Gastroesophageal sphincter (tissue), 3 donors: ENCODE measurements around the gene TPSD1.

Experiments
- EP300 ChIP-seq: sonication (generic); formaldehyde crosslinking; IDR thresholded peaks from one replicate; pipeline ENCODE4 v1.6.1; 2017; ENCODE audit warnings: antibody characterized with exemption, mild to moderate bottlenecking
- POLR2A ChIP-seq, 2 donors: fragments of 450-650 bp; IDR thresholded peaks; one replicate each; pipeline ENCODE4 v1.6.1; 2017; ENCODE audit warnings: antibody characterized with exemption in 2 of 2, mild to moderate bottlenecking in 2 of 2, moderate library complexity in 1 of 2
- TF ChIP-seq, protein P1 (sequence below), 4 experiments: fragments of 200-600 bp in 2 of 4; fragments of 450-650 bp in 2 of 4; sonication (generic) in 1 of 4; IDR thresholded peaks; one replicate each; pipeline ENCODE4 v1.5.1; 2017 to 2019; ENCODE audit warnings: antibody characterized with exemption in 4 of 4, mild to moderate bottlenecking in 2 of 4, moderate library complexity in 2 of 4

- TF ChIP-seq, protein P1, sequence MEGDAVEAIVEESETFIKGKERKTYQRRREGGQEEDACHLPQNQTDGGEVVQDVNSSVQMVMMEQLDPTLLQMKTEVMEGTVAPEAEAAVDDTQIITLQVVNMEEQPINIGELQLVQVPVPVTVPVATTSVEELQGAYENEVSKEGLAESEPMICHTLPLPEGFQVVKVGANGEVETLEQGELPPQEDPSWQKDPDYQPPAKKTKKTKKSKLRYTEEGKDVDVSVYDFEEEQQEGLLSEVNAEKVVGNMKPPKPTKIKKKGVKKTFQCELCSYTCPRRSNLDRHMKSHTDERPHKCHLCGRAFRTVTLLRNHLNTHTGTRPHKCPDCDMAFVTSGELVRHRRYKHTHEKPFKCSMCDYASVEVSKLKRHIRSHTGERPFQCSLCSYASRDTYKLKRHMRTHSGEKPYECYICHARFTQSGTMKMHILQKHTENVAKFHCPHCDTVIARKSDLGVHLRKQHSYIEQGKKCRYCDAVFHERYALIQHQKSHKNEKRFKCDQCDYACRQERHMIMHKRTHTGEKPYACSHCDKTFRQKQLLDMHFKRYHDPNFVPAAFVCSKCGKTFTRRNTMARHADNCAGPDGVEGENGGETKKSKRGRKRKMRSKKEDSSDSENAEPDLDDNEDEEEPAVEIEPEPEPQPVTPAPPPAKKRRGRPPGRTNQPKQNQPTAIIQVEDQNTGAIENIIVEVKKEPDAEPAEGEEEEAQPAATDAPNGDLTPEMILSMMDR (IDR thresholded peaks at IDR 0.05) = no peak
- no peak for TF ChIP-seq POLR2A (IDR thresholded peaks at IDR 0.05)
- TF ChIP-seq EP300 = no peak
Observed at GRCh38 chr16:1220841-1221627, 34.8 kb upstream of the TPSD1 start.
